Mucosa of rectum (tissue), 2 donors: Measurements from ENCODE around the gene LRRTM4.

Source experiments
- H3K27ac ChIP-seq, 2 donors: one replicate each; pipeline ENCODE4 v1.7.0; 2013; ENCODE audit warnings: inconsistent platforms in 2 of 2, low read depth in 2 of 2, low read length in 2 of 2
- H3K27me3 ChIP-seq, 2 donors: one replicate each; pipeline ENCODE4 v1.7.0; 2013; ENCODE audit warnings: low read length in 2 of 2; ENCODE audit not compliant: control insufficient read depth in 2 of 2, insufficient read depth in 2 of 2
- H3K36me3 ChIP-seq, 2 donors: one replicate each; pipeline ENCODE4 v1.7.0; 2013; ENCODE audit warnings: low read length in 2 of 2; ENCODE audit not compliant: control insufficient read depth in 2 of 2, insufficient read depth in 2 of 2
- H3K4me1 ChIP-seq, 2 donors: one replicate each; pipeline ENCODE4 v1.7.0; 2013; ENCODE audit warnings: low read length in 2 of 2, mild to moderate bottlenecking in 1 of 2; ENCODE audit not compliant: control insufficient read depth in 2 of 2, insufficient read depth in 2 of 2
- H3K4me3 ChIP-seq, 2 donors: one replicate each; pipeline ENCODE4 v1.7.0; 2013; ENCODE audit warnings: low read length in 2 of 2
- H3K9ac ChIP-seq, 2 donors: one replicate each; pipeline ENCODE4 v1.7.0; 2013; ENCODE audit warnings: low read length in 2 of 2, low read depth in 1 of 2, mild to moderate bottlenecking in 1 of 2
- H3K9me3 ChIP-seq, 2 donors: one replicate each; pipeline ENCODE4 v1.7.0; 2013; ENCODE audit warnings: low read length in 2 of 2; ENCODE audit not compliant: control insufficient read depth in 2 of 2
- donor health status: healthy.
- donor health status: Normal muscosa, but diverticular disease.

Gene LRRTM4

GRCh38 chr2:76953733-76954347, 568.3 kb downstream of the LRRTM4 start:
- Histone ChIP-seq H3K4me3 (no peak overlapping the region), H3K27me3 (no peaks in the 10 kb centered on the region), H3K27ac (no peak overlapping the region), H3K9me3 (no peaks in the 10 kb centered on the region), H3K9ac (no peak overlapping the region), H3K36me3 (no peaks in the 10 kb centered on the region), H3K4me1 (no peaks in the 10 kb centered on the region)

GRCh38 chr2:76946631-76947145, 575.5 kb downstream of the LRRTM4 start:
- Histone ChIP-seq H3K9me3 (no peaks in the 10 kb centered on the region), H3K27me3 (no peaks in the 10 kb centered on the region), H3K4me1 (no peaks in the 10 kb centered on the region), H3K27ac (no peak overlapping the region), H3K9ac (no peak overlapping the region), H3K4me3 (no peak overlapping the region), H3K36me3 (no peaks in the 10 kb centered on the region)

GRCh38 chr2:76940559-76940958, 581.6 kb downstream of the LRRTM4 start:
- no peak overlapping the region for H3K9ac ChIP-seq
- H3K36me3 ChIP-seq: no peaks in the 10 kb centered on the region
- H3K27ac ChIP-seq: no peak overlapping the region
- no peaks in the 10 kb centered on the region for H3K4me1 ChIP-seq
- no peaks in the 10 kb centered on the region for H3K9me3 ChIP-seq
- H3K4me3 ChIP-seq: no peak overlapping the region
- no peaks in the 10 kb centered on the region for H3K27me3 ChIP-seq

- Histone ChIP-seq H3K4me3 (no peak overlapping the region), H3K9me3 (no peaks in the 10 kb centered on the region), H3K27ac (no peak overlapping the region), H3K27me3 (no peaks in the 10 kb centered on the region), H3K4me1 (no peaks in the 10 kb centered on the region), H3K36me3 (no peaks in the 10 kb centered on the region), H3K9ac (no peak overlapping the region)
Observed at GRCh38 chr2:76938153-76938552, 584.0 kb downstream of the LRRTM4 start.

GRCh38 chr2:76932550-76932949, 589.6 kb downstream of the LRRTM4 start:
- H3K36me3 ChIP-seq: no peaks in the 10 kb centered on the region

GRCh38 chr2:76930056-76930744, 592.0 kb downstream of the LRRTM4 start:
- Histone ChIP-seq H3K27me3 (no peaks in the 10 kb centered on the region), H3K9ac (no peak overlapping the region), H3K4me1 (no peaks in the 10 kb centered on the region), H3K4me3 (no peak overlapping the region), H3K9me3 (no peaks in the 10 kb centered on the region), H3K27ac (no peak overlapping the region), H3K36me3 (no peaks in the 10 kb centered on the region)

More at GRCh38 chr2:76932550-76932949, 589.6 kb downstream of the LRRTM4 start:
- Histone ChIP-seq H3K9ac (no peak overlapping the region), H3K9me3 (no peaks in the 10 kb centered on the region), H3K4me1 (no peaks in the 10 kb centered on the region), H3K27me3 (no peaks in the 10 kb centered on the region), H3K4me3 (no peak overlapping the region), H3K27ac (no peak overlapping the region)

- H3K4me1 ChIP-seq: no peaks in the 10 kb centered on the region
- no peak overlapping the region for H3K9ac ChIP-seq
- no peak overlapping the region for H3K27ac ChIP-seq
- H3K9me3 ChIP-seq: no peaks in the 10 kb centered on the region
- H3K27me3 ChIP-seq: no peaks in the 10 kb centered on the region
- no peaks in the 10 kb centered on the region for H3K36me3 ChIP-seq
- no peak overlapping the region for H3K4me3 ChIP-seq
Observed at GRCh38 chr2:76928026-76928425, 594.1 kb downstream of the LRRTM4 start.

- Histone ChIP-seq H3K36me3 (no peaks in the 10 kb centered on the region), H3K4me1 (no peaks in the 10 kb centered on the region), H3K9me3 (no peaks in the 10 kb centered on the region), H3K27me3 (no peaks in the 10 kb centered on the region), H3K9ac (no peak overlapping the region), H3K27ac (no peak overlapping the region), H3K4me3 (no peak overlapping the region)
Observed at GRCh38 chr2:76921006-76921405, 601.2 kb downstream of the LRRTM4 start.

GRCh38 chr2:76895469-76895868, 626.7 kb downstream of the LRRTM4 start:
- H3K4me3 ChIP-seq: no peak overlapping the region
- H3K9ac ChIP-seq: no peak overlapping the region
- H3K27ac ChIP-seq: no peak overlapping the region
- no peaks in the 10 kb centered on the region for H3K9me3 ChIP-seq
- H3K36me3 ChIP-seq: no peaks in the 10 kb centered on the region
- no peaks in the 10 kb centered on the region for H3K27me3 ChIP-seq
- H3K4me1 ChIP-seq: no peaks in the 10 kb centered on the region

- Histone ChIP-seq H3K4me1 (no peaks in the 10 kb centered on the region), H3K27me3 (no peaks in the 10 kb centered on the region), H3K4me3 (no peak overlapping the region), H3K27ac (no peak overlapping the region), H3K9me3 (no peaks in the 10 kb centered on the region), H3K9ac (no peak overlapping the region), H3K36me3 (no peaks in the 10 kb centered on the region)
Observed at GRCh38 chr2:76870581-76870980, 651.6 kb downstream of the LRRTM4 start.
